SHP77 (cell line): ENCODE data around the gene IGF2BP1.
"Not testable (repeated sequence)": the region's sequence is repeated elsewhere in the genome, so short reads cannot be mapped to it uniquely, and the experiment has no call there.

ENCODE experiments used
- DNase-seq, 2 experiments: peaks; one replicate each; lab custom pipeline; 2025; lab: John Stamatoyannopoulos, UW

IGF2BP1 gene

GRCh38 chr17:48995974-48996721, 1.0 kb upstream of the IGF2BP1 start:
- DNase-seq = no peak

DNA sequence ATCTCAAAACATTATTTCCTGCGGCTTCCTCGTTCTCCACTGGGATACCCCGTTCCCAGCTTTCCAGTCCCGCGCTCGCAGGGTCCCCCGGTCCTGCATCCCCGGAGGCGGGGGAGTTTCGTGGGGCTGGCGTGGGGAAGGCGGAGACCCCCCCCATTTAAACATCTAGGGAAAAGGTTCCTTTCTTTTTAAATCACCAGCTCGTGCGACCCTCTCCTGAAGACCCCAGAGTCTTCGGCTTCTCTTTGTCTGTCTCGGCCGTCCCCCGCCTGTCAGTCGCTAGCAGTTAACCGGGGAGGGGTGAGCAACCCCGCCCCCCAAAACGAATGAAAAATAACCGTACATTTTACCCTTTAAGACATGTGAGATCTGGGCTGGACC, 473 bp upstream of the IGF2BP1 start:
- no peak for DNase-seq

DNA sequence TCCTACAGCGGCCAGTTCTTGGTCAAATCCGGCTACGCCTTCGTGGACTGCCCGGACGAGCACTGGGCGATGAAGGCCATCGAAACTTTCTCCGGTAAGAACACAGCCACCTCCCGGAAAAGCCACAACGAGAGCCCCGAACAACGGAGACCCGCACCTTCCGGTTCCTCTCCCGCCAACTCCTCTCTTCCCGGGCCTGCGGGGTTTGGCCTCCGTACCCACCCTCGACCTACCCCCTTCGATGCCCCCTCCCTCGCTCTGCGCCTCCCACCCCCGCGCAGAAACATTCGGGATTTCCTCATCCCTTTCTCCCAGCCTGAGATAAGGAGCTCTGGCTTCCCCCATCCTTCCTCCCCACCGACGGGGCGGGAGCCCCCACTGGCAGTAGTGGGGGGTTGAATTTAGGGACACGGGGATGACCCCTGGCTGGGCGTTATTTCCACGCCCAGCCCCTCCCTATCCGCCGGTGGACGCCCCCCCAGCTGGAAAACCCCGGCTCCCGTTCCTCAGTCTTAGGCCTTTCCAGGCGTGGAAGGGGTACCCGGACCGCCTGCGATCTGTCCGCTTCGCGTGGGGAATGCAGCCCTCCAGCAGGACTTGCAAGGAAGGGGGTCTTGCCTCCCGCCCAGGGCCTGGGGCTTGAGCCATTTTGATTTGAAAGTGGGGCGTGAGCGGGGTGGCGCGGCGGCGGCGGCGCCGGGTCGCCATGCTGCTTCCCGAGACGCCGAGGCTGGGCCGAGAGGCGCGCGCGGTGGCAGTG, 822 bp downstream of the IGF2BP1 start:
- DNase-seq = no peak

GRCh38 chr17:48998587-48999440, 1.6 kb downstream of the IGF2BP1 start:
- no peak for DNase-seq

- DNase-seq = no peak
These were observed 3.8 kb downstream of the IGF2BP1 start for GRCh38 chr17:49000943-49001342.

DNA sequence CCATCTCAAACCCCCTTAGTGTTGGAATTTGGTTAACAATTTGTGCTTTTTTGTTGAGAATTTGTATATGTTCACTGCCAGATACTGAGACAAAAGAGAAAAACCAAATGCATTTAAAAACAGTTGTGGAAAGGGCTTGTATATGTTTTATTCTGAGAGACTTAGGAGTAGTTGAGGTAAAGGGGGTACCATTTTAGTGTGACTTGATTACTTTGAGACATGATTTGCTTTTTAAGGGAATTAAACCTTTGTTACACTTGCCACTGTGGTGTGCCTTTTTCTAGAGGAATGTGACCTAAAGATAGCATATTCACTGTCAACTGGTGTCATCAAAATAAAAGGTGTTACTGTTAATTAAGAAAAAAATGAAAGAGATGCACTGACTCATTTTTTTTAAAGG, 4.5 kb downstream of the IGF2BP1 start:
- no peak for DNase-seq

DNA sequence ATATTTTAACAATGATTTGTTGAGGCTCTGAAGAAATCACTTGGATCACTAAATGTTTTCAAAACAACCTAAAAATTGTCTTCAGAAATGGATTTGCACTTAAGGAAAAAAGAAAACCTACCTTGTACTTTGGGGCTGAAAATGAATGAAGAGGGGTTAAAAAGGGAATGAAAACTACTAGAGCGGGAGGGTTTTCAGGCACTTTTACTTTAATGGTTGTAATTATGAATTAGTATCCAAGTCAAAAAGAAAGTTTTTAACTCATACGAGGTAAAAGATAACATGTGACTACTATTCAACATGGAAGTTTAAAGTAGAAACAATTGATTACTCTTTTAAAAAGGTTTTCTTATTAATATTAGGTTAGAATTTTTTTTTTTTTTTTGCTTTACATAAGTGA, 5.1 kb downstream of the IGF2BP1 start:
- DNase-seq = no peak

GRCh38 chr17:49002766-49003165, 5.6 kb downstream of the IGF2BP1 start:
- DNase-seq = no peak

DNA sequence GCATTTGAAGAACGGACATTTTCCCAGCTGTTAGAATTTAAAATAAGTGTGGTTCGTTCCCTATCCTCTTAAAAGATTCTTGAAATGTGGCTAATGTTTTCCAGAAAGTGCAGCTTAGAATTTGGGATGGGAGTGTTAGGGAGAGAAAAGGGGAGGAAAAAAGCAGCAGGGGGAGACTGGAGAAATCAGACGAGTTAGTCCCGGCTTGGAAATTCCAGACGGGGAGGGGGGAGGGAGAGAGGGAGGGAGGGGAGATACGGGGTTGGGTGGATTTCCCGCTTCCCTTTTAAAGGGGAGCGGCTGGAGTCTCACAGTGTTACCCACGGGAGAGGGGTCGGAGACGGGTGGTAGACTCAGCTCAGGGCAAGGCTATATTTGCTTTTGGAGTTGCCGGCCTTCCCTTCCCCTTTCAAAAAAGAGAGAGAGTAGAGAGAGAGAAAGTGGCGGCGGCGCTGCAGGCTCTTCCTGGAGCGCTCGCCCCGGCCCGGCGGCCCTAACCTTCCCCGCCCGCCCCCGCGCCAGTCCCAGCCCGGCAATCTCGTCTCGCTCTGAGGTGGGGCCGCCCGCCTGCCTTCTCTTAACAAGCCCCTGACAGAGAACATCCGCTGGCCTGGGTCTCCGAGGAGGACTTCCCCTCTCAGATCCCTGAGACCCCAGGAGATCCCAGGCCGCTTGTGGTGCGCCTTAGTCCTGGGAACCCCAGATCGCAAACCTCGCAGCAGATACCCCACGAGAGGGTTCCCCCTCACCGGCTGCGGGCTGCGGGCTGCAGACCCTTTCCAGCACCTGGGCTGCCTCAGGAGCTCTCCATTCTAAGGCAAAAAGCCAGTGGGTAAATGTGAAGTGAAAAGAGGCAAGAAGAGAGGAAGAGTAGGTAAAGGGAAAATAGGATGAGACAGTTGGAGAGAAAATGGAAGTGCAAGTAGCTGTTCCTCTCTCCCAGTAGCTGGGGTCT, 6.6 kb downstream of the IGF2BP1 start:
- no peak for DNase-seq

DNA sequence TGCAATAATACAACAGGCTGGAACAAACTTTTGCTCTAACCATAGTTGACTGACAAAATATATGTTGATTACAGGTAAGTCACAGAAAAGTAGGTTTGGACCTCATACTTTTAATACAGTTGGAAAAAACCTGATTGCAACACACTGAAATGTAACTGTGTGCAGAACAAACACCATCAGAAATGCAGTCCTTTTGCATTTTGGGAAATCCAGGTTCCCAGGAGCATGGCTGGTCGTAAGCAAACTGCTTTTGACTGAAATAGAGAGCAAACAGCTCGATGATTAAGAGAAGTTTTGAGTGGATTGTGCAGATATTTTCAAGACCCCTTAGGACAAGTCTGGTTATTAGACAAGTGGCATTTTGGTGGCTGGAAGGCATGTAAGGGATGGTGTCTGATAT, 8.0 kb downstream of the IGF2BP1 start:
- DNase-seq = no peak

DNA sequence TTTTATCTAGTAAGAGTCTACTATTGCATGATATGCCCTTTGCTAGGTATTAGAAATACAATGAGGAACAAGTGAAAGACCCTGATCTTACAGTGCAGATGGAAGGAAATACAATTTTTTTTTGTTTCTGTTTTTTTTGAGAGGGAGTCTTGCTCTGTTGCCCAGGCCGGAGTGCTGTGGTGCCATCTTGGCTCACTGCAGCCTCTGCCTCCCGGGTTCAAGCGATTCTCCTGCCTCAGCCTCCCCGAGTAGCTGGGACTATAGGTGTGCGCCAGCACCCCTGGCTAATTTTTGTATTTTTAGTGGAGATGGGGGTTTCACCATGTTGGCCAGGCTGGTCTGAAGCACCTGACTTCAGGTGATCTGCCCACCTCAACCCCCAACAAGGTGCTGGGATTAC, 11.7 kb downstream of the IGF2BP1 start:
- not testable (repeated sequence) for DNase-seq

DNA sequence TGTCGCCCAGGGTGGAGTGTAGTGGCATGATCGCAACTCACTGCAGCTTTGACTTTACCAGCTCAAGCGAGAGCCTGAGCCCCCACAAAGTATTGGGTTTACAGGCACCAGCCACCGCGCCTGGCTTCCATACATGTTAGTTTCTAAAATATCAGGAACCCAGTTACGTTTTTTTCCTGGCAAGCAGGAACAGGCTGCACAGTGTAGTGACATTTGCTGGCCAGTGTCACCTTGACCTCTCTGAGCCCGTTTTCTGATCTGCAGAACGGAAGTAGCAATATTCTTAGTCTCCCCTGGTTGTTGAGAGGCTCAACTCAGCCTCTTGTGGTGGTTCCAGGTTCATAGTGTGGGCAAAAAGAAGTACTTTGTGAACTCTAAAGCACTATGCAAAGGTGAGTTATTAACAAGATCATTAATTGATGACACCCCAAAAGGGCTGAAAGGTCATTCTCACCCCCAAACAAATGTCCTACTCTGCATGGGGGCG, 15.6 kb downstream of the IGF2BP1 start:
- no peak for DNase-seq

- DNase-seq = no peak
These were observed 16.4 kb downstream of the IGF2BP1 start for GRCh38 chr17:49013311-49014213.

GRCh38 chr17:49015179-49015923, 18.2 kb downstream of the IGF2BP1 start:
- no peak for DNase-seq

DNA sequence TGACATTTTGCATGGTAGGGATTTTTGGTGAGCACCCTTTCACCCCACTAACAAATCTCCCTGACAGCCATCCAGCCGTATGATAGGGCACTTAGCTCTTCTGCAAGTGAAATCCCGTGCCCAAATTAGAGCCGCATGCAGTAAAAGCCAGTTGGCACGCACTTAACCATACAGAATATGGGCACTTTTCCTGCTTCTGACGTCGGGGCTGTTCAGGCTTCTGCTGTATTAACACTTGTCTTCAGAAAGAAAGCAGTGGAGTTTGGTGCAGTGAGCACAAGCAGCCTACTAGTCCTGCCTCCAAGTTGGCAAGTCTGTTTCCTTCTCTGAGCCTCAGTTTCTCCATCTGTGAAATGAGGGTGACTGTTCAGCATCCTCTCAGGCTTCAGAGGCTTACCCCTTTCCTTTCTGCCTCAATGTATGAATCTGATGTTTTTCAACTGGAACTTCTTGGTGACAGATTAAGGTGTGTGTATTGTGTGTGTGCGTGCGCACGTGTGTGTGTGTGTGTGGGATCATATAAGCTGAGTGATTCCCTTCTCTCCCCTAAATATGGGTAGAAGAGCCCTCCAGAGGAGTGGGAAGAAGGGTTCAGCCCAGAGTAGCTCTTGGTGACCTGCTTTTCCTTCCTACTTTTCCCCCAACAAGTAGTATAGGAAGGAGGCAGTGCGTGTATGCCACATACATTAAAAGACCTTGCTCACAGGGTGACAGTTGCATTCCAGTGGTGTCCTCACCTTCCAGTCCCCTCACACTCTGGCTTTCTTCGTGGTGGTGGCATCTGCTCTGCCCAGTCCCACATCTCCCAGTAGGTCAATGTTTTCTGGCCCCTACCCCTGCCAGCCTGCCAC, 19.0 kb downstream of the IGF2BP1 start:
- DNase-seq = no peak

- no peak for DNase-seq
These were observed 19.7 kb downstream of the IGF2BP1 start for GRCh38 chr17:49016775-49017463.

DNA sequence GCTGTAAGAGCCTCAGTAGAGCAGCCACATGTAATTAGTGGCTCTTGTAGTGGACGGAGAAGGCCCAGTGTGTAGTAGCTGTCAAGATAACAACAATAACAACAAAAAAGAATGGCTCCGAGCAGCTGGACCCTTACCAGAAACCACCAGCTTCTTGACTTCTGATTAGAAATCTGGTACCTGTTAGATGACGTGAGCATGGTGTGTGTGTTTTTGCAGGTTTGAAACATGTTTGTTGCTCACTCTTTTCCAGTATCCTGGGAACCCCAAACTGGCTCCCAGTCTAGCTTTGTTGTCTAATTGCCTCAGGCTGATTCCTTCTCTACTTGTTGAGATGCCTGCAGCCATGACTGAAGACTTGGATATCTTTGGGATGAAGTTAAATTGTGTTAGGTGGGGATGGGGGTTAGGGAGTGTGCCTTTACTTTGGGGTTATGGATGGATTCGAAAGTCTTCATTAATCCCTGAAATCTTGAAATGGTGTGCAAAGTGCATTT, 21.0 kb downstream of the IGF2BP1 start:
- no peak for DNase-seq

- DNase-seq = no peak
These were observed 21.6 kb downstream of the IGF2BP1 start for GRCh38 chr17:49018748-49019147.
